ENCODE results near the gene MYRIP. TPM values are rescaled to one million over a fixed set of nuclear protein-coding genes. Genes with fewer than 3 reads are reported as not detected.

Gene MYRIP
- total RNA-seq, 1 experiment from 2014 or later = not detected

DNA sequence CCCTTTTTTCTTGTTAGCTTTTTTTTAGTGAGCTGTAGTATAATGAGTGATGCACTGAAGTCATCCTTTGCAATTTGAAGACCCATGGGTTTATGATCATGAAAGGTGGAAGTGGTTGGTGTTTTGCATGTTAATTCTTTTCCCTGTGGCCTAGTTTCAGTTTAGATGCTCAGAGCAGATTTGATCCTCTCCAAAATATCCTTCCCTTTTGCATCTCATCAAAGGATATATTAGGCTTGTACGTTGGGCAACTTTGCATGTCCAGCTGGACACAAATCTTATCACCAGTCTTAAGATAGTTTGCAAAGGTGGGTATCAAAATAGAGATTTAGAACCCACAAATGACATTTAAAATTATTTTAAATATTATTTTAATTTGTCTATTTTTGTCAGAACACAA lies 72.7 kb downstream of the MYRIP start:
- POLR2A ChIA-PET (ENCODE audit: unreplicated experiment) = no interaction called here
- no peak overlapping the region for H3K4me3 ChIP-seq (ENCODE audit: low read length)
- H3K4me1 ChIP-seq (ENCODE audit: insufficient read depth, low read length) = no peaks in the 10 kb centered on the region
- no peaks in the 10 kb centered on the region for H3F3A ChIP-seq (ENCODE audit: low read length, unreplicated experiment)
- DNase-seq = no peak
- H3K36me3 ChIP-seq (ENCODE audit: low read depth, low read length) = no peaks in the 10 kb centered on the region
- no peaks in the 10 kb centered on the region for H4K20me1 ChIP-seq (ENCODE audit: low read length)
- H3K9me2 ChIP-seq (replicated peaks; ENCODE audit: low read length) = no peaks in the 10 kb centered on the region
- no peak for ATAC-seq
- BruUV-seq (replicated peaks) = no TSS peak
- no peak overlapping the region for H3K9ac ChIP-seq (ENCODE audit: low read length)
- H3K4me2 ChIP-seq (ENCODE audit: low read length) = no peak overlapping the region
- no peak overlapping the region for H2AFZ ChIP-seq (ENCODE audit: low read length)
- no peak overlapping the region for H3K27ac ChIP-seq (ENCODE audit: low read length)
- no peaks in the 10 kb centered on the region; the same call in 1 of the 2 replicates for H3K9me3 ChIP-seq (ENCODE audit: low read length)
- H3K27me3 ChIP-seq (ENCODE audit: low read length) = no peaks in the 10 kb centered on the region
- H3K79me2 ChIP-seq (ENCODE audit: low read length) = no peaks in the 10 kb centered on the region
- CTCF ChIA-PET = no interaction called here
- intact Hi-C loops (cut with micrococcal nuclease) = no loop called here
- TF ChIP-seq, protein P1, sequence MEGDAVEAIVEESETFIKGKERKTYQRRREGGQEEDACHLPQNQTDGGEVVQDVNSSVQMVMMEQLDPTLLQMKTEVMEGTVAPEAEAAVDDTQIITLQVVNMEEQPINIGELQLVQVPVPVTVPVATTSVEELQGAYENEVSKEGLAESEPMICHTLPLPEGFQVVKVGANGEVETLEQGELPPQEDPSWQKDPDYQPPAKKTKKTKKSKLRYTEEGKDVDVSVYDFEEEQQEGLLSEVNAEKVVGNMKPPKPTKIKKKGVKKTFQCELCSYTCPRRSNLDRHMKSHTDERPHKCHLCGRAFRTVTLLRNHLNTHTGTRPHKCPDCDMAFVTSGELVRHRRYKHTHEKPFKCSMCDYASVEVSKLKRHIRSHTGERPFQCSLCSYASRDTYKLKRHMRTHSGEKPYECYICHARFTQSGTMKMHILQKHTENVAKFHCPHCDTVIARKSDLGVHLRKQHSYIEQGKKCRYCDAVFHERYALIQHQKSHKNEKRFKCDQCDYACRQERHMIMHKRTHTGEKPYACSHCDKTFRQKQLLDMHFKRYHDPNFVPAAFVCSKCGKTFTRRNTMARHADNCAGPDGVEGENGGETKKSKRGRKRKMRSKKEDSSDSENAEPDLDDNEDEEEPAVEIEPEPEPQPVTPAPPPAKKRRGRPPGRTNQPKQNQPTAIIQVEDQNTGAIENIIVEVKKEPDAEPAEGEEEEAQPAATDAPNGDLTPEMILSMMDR (conservative IDR thresholded peaks at IDR 0.05; ENCODE audit: low read depth, low read length) = no peak
- TF ChIP-seq EZH2phosphoT487 (IDR thresholded peaks at IDR 0.05; ENCODE audit: borderline replicate concordance, low read length) = no peak
- no peak for TF ChIP-seq EZH2 (IDR thresholded peaks at IDR 0.05; ENCODE audit: low read length, unreplicated experiment)

DNA sequence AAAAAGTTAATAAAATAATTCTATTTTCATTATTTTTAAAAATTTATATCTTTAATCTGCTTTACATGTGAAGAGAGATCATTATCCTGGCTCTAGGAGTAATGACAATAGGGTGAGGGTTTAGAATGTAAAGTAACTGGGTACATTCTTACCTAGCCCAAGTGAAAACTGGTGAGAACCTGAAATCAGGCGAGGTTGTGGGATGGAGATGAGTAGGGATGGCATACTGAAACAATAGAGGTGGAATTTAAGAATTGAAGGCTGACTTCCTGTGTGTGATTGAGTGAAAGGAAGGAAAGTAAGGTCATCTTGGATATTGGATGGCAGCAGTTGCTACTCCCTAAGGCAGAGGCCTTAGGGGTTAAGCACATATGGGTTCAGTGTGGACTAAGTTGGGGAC lies 82.7 kb downstream of the MYRIP start:
- BruUV-seq (replicated peaks) = no TSS peak
- H4K20me1 ChIP-seq (ENCODE audit: low read length) = no peaks in the 10 kb centered on the region
- no peak overlapping the region for H3K27ac ChIP-seq (ENCODE audit: low read length)
- H3K27me3 ChIP-seq (ENCODE audit: low read length) = no peaks in the 10 kb centered on the region
- no peaks in the 10 kb centered on the region for H3F3A ChIP-seq (ENCODE audit: low read length, unreplicated experiment)
- ChIA-PET POLR2A (ENCODE audit: unreplicated experiment) (no interaction called here), CTCF (no interaction called here)
- H3K9ac ChIP-seq (ENCODE audit: low read length) = no peak overlapping the region
- H3K4me2 ChIP-seq (ENCODE audit: low read length) = no peak overlapping the region
- no peaks in the 10 kb centered on the region for H3K79me2 ChIP-seq (ENCODE audit: low read length)
- ATAC-seq (no peak), DNase-seq (no peak)
- no peaks in the 10 kb centered on the region for H3K9me3 ChIP-seq (ENCODE audit: low read length)
- intact Hi-C loops (cut with micrococcal nuclease) = no loop called here
- H3K36me3 ChIP-seq (ENCODE audit: low read depth, low read length) = no peaks in the 10 kb centered on the region
- no peaks in the 10 kb centered on the region for H3K9me2 ChIP-seq (replicated peaks; ENCODE audit: low read length)
- no peaks in the 10 kb centered on the region for H3K4me1 ChIP-seq (ENCODE audit: insufficient read depth, low read length)
- H3K4me3 ChIP-seq (ENCODE audit: low read length) = no peak overlapping the region
- H2AFZ ChIP-seq (ENCODE audit: low read length) = no peak overlapping the region
- TF ChIP-seq, protein P1 (conservative IDR thresholded peaks at IDR 0.05; ENCODE audit: low read depth, low read length) = no peak
- TF ChIP-seq EZH2phosphoT487 (IDR thresholded peaks at IDR 0.05; ENCODE audit: borderline replicate concordance, low read length) = no peak
- TF ChIP-seq EZH2 (IDR thresholded peaks at IDR 0.05; ENCODE audit: low read length, unreplicated experiment) = no peak

DNA sequence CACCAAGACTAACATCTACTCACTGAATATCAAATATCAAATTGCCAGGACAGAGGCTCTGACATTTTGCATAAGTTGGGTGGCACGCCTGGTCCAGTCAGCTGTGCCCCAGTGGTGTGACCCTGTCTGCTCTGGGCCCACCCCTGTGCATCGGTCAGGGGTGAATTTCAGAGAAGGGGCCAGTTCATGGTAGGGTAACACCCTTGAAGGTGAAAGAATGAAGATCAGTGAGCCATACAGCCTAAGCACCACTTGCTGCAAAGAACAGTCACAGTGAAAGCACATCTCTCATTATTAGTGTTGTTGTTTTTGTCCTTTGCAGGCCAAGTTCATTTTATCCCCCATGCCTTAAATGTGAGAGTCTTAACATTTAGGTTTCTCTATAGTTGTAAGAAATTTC lies 86.8 kb downstream of the MYRIP start:
- no peaks in the 10 kb centered on the region for H3K36me3 ChIP-seq (ENCODE audit: low read depth, low read length)
- H3K9me3 ChIP-seq (ENCODE audit: low read length) = no peaks in the 10 kb centered on the region
- intact Hi-C loops (cut with micrococcal nuclease) = no loop called here
- BruUV-seq (replicated peaks) = no TSS peak
- H2AFZ ChIP-seq (ENCODE audit: low read length) = no peak overlapping the region
- H3K79me2 ChIP-seq (ENCODE audit: low read length) = no peaks in the 10 kb centered on the region
- ATAC-seq (no peak), DNase-seq (no peak)
- H3K4me1 ChIP-seq (ENCODE audit: insufficient read depth, low read length) = 0 out of 2 replicates have a peak, but pooled peaks cover 5% of the 10 kb centered on the region
- no peaks in the 10 kb centered on the region for H3K27me3 ChIP-seq (ENCODE audit: low read length)
- H3K9ac ChIP-seq (ENCODE audit: low read length) = no peak overlapping the region
- CTCF ChIA-PET = no interaction called here
- H4K20me1 ChIP-seq (ENCODE audit: low read length) = no peaks in the 10 kb centered on the region
- TF ChIP-seq EZH2 (IDR thresholded peaks at IDR 0.05; ENCODE audit: low read length, unreplicated experiment) (no peak), EZH2phosphoT487 (IDR thresholded peaks at IDR 0.05; ENCODE audit: borderline replicate concordance, low read length) (no peak)
- TF ChIP-seq, protein P1 (conservative IDR thresholded peaks at IDR 0.05; ENCODE audit: low read depth, low read length) = no peak
- no peaks in the 10 kb centered on the region for H3F3A ChIP-seq (ENCODE audit: low read length, unreplicated experiment)
- no peak overlapping the region for H3K4me2 ChIP-seq (ENCODE audit: low read length)
- no peak overlapping the region for H3K4me3 ChIP-seq (ENCODE audit: low read length)
- POLR2A ChIA-PET (ENCODE audit: unreplicated experiment) = no interaction called here
- no peaks in the 10 kb centered on the region for H3K9me2 ChIP-seq (replicated peaks; ENCODE audit: low read length)
- H3K27ac ChIP-seq (ENCODE audit: low read length) = no peak overlapping the region
